ENCODE results near the gene GALC. TPM values are rescaled to one million over a fixed set of nuclear protein-coding genes. Genes with fewer than 3 reads are reported as not detected.

The GALC gene
- 10.6 and 17.9 TPM in 2 replicates for total RNA-seq

DNA sequence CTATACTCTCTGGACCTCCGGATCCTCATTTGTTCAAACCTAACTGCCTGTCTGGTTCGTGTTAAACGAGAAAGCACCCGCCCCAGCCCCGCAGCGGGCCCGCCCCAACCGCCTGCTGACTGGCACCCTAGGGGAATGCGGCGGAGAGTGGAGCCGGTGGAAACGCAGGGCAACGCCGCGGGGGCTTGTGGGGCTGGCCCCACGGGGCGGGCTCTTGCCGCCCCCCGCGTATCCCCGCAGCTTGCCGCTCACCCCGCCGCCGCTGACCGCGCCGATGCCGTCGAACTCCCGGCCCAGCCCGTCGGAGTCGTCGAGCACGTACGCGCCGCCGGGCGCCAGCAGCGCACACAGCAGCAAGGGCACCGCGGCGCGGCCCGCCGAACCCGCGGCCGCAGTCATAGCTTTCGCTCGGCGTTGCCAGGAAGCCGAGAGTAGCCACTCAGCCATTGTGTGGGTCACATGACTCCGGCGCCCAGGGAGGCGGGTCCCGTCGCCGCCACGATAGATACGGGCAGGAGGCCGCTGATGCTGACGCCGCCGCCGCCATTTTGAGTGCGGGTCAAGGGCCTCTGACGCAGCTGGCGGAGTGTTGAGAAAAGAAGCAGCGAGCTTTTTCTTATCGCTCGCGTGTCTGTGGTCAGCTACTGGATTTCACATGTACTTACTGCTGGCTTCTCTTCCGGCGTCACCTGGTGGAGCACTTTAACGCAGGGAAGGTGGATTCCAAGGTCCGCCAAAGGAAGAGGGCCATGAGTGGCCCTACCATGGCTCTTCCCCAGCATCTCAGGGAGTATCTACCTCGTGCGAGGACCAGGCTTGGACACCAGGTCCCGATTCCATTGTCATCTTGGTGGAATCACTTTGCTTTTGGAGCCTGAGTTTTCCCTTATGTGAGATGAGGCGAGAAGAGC is at the start of gene GALC:
GALC (minus strand) TSS at position 465 of the 911 bp plus-strand sequence; CDS start at position 447, 18 bp downstream.

DNA sequence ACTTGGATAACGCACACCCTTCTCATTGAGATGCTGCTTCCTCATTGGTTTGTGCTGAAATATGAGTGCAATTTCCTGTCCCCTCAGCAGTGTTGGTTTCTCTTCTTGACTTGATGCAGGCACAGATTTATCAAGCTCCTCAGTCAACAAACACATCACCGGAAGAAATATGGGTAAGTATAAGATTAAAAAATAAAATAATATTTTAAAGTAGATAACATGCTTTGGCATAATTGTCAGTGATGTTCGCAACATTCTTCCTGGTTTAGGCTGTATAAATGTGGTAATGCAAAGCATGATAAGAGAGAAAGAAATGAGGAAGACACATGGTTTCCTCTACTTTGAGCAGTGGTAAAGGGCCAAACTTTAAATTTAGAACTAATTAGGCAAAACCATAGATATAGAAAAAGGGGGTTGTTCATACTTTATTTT is 12.1 kb upstream of the GALC start, which contains the start of gene GPR65:
GPR65 (plus strand) TSS at position 86 of the 432 bp plus-strand sequence. CDS start 5,713 bp downstream, outside the sequence.

Other genes starting within 250 kb of the GALC start
- 0.04 TPM in 1 of 2 replicates, not detected in the other for gene GPR65, start 12.0 kb upstream of the GALC start, total RNA-seq

Data from hair follicular keratinocyte (primary cell).